Spleen (tissue), 11 donors: ENCODE results near the gene MOB1A. TPM values are rescaled to one million over a fixed set of nuclear protein-coding genes. Genes with fewer than 3 reads are reported as not detected.
"Not testable (repeated sequence)": the region's sequence is repeated elsewhere in the genome, so short reads cannot be mapped to it uniquely, and the experiment has no call there.

Experiments
- DNase-seq: peaks from one replicate; pipeline ENCODE4 v3.0.0-alpha.2; 2020
- H3K27ac ChIP-seq, 8 donors: fragments of 200-600 bp; sonication (generic) in 7 of 8; 1 replicate in 4 of 8; 2 replicates in 4 of 8; pipeline versions ENCODE4 v1.5.0 to v1.8.0; 2016 to 2021; ENCODE audit warnings: inconsistent platforms in 4 of 8, mild to moderate bottlenecking in 4 of 8, moderate library complexity in 1 of 8
- H3K27me3 ChIP-seq, 7 donors: fragments of 200-600 bp; sonication (generic) in 6 of 7; replicated peaks in 1 of 7; 1 replicate in 4 of 7; 2 replicates in 3 of 7; pipeline versions ENCODE4 v1.5.0 to v1.8.0; 2016 to 2021; ENCODE audit warnings: inconsistent platforms in 3 of 7, mild to moderate bottlenecking in 1 of 7
- H3K36me3 ChIP-seq, 6 donors: fragments of 200-600 bp; sonication (generic) in 5 of 6; 1 replicate in 4 of 6; 2 replicates in 2 of 6; pipeline versions ENCODE4 v1.5.0 to v1.8.0; 2016 to 2021; ENCODE audit warnings: inconsistent platforms in 2 of 6
- H3K4me1 ChIP-seq, 6 donors: fragments of 200-600 bp; sonication (generic) in 5 of 6; 1 replicate in 3 of 6; 2 replicates in 3 of 6; pipeline versions ENCODE4 v1.5.0 to v1.8.0; 2016 to 2021; ENCODE audit warnings: inconsistent platforms in 3 of 6
- H3K4me3 ChIP-seq, 8 donors: fragments of 200-600 bp; sonication (generic) in 7 of 8; 1 replicate in 4 of 8; 2 replicates in 4 of 8; pipeline versions ENCODE4 v1.5.0 to v1.8.0; 2016 to 2021; ENCODE audit warnings: inconsistent platforms in 4 of 8, mild to moderate bottlenecking in 4 of 8, moderate library complexity in 2 of 8
- H3K9me3 ChIP-seq, 8 donors: fragments of 200-600 bp; sonication (generic) in 7 of 8; 1 replicate in 4 of 8; 2 replicates in 4 of 8; pipeline versions ENCODE4 v1.5.0 to v1.8.0; 2016 to 2021; ENCODE audit warnings: inconsistent platforms in 4 of 8
- POLR2A ChIP-seq, 3 donors: fragments of 450-650 bp; IDR thresholded peaks; one replicate each; pipeline ENCODE4 v1.5.1; 2017; ENCODE audit warnings: antibody characterized with exemption in 3 of 3, mild to moderate bottlenecking in 1 of 3
- POLR2AphosphoS5 ChIP-seq, 3 donors: sonication (generic); formaldehyde crosslinking; IDR thresholded peaks; one replicate each; pipeline ENCODE4 v1.5.1; 2017; ENCODE audit warnings: antibody characterized with exemption in 3 of 3
- WGBS, 5 donors: extraction: QIAGEN DNeasy Blood & Tissue Kit in 3 of 5; methylation state at CpG; one replicate each; pipeline versions ENCODE4 v1.1.5 to v1.1.7; 2013 to 2018; 5-methylcytosine and 5-hydroxymethylcytosine counted together
- intact Hi-C: fragments of 100-400 bp; cut with DNase I; formaldehyde crosslinking; loops from one replicate; pipeline ENCODE4 v1.15.0; 2023; ENCODE audit warnings: low total_unique reads
- polyA plus RNA-seq, 3 donors: library from polyadenylated mRNA; stranded (reverse); fragments of 200-250 nt; gene quantifications; one replicate each; pipeline ENCODE4 v1.2.1, GENCODE V29; 2013
- total RNA-seq, 7 donors: library from RNA; depleted of rRNA in 3 of 7; stranded (reverse); fragments of >200 nt in 3 of 7; fragmentation: NEBNext Ultra II Directional in 4 of 7; extraction: Animal tissue kit (Norgen Biotek cat#: 25700) in 4 of 7; gene quantifications; one replicate each; pipeline versions ENCODE4 v1.1.0 to v1.2.1, GENCODE V29; 2016 to 2021
- TF ChIP-seq, protein P1 (sequence below), 11 experiments: fragments of 200-600 bp in 7 of 11; fragments of 450-650 bp in 4 of 11; sonication (generic) in 4 of 11; IDR thresholded peaks in 8 of 11; conservative IDR thresholded peaks in 3 of 11; 1 replicate in 7 of 11; 2 replicates in 4 of 11; pipeline versions ENCODE4 v1.4.0 to v1.8.0; 2016 to 2021; ENCODE audit warnings: antibody characterized with exemption in 11 of 11, inconsistent platforms in 4 of 11, mild to moderate bottlenecking in 1 of 11
- donor health status: healthy with polysubstance abuse.
- donor health status: DM: no; HTN: no; CAD: no; lungs with moderate emphysema.
- donor health status: DM: no; HTN: no; CAD: no.
- donor health status: Bipolar disorder and iron deficiency.
- donor health status: healthy.
- donor health status: DM: no; HTN: no; CAD: no.
- donor health status: DM: yes; HTN: yes; CAD: no.

MOB1A gene
- total and polyA plus RNA-seq, 10 donors = 55.0 to 198 (median 158) TPM

DNA sequence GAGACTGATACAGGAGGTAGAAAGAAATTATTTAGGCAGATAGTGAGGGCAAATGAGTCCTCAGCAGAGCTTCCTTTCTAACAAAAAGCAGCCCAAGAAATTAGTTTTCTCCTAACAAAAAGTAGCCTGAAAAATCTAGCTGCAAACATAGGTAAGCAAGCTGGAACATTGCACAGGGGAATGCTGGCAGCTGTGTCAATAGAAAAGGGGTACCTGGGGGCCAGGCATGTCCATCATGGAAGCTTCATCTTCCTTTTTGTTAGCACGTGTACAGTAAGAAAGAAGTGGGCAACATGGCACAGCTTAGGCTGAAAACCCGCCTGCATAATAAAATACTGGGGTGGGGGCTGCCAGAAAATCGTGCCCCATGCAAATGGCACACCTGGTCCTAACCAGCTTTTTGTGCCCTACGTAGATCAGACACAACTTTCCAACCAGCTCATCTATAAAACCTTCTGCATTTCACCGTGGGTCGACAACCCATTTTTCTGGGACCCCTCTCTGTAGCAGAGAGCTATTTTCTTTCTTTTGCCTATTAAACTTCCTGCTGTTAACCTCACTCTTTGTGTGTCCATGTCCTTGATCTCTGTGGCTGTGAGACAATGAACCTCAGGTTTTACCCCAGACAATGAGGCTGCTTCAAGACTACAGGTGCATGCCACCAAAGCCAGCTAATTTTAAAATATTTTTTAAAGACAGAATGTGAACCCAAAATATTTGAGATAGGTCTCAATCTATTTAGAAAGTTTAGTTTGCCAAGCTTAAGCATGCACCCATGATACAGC is 13.1 kb upstream of the MOB1A start:
- no peaks in the 10 kb centered on the region for H3K9me3 ChIP-seq
- H3K27me3 ChIP-seq = no peaks in the 10 kb centered on the region
- H3K36me3 ChIP-seq = no peaks in the 10 kb centered on the region
- DNase-seq = no peak
- no peak overlapping the region for H3K27ac ChIP-seq
- intact Hi-C loops = no loop called here
- TF ChIP-seq, protein P1, sequence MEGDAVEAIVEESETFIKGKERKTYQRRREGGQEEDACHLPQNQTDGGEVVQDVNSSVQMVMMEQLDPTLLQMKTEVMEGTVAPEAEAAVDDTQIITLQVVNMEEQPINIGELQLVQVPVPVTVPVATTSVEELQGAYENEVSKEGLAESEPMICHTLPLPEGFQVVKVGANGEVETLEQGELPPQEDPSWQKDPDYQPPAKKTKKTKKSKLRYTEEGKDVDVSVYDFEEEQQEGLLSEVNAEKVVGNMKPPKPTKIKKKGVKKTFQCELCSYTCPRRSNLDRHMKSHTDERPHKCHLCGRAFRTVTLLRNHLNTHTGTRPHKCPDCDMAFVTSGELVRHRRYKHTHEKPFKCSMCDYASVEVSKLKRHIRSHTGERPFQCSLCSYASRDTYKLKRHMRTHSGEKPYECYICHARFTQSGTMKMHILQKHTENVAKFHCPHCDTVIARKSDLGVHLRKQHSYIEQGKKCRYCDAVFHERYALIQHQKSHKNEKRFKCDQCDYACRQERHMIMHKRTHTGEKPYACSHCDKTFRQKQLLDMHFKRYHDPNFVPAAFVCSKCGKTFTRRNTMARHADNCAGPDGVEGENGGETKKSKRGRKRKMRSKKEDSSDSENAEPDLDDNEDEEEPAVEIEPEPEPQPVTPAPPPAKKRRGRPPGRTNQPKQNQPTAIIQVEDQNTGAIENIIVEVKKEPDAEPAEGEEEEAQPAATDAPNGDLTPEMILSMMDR (IDR thresholded peaks at IDR 0.05 in 8 of 11, conservative IDR thresholded peaks at IDR 0.05 in 3 of 11) = no peak
- TF ChIP-seq POLR2AphosphoS5 (IDR thresholded peaks at IDR 0.05) = no peak
- no peak for TF ChIP-seq POLR2A (IDR thresholded peaks at IDR 0.05)
- 68 to 87% (median 72%) methylated on average over 6 of the region's 6 CpGs for WGBS, 5 donors
- no peak overlapping the region for H3K4me3 ChIP-seq
- H3K4me1 ChIP-seq = peaks cover 0 to 7% (median under 1%) of the 10 kb centered on the region in 6 donors

DNA sequence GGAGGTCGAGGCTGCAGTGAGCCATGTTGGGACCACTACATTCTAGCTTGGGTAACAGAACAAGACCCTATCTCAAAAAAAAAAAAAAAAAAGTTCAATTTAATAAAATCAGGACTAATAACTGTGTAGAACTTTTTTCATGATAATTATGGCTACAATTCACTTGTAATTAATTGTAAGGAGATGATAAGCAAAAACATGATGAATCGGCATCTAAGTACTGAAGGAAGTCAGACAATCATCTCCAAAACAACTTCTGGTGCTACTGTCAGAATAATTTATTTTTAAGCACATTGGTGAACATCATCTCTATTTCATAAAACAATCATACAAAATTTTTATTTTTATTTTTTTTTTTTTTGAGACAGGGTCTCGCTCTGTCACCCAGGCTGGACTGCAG is 10.0 kb upstream of the MOB1A start:
- intact Hi-C loops = no loop called here
- Histone ChIP-seq H3K27me3 (no peaks in the 10 kb centered on the region), H3K36me3 (no peaks in the 10 kb centered on the region), H3K9me3 (peaks cover 0 to 3% (median 0%) of the 10 kb centered on the region in 8 donors), H3K4me1 (peaks cover 0 to 36% (median 13%) of the 10 kb centered on the region in 6 donors), H3K4me3 (no peak overlapping the region), H3K27ac (no peak overlapping the region)
- TF ChIP-seq POLR2AphosphoS5 (IDR thresholded peaks at IDR 0.05) (no peak), POLR2A (IDR thresholded peaks at IDR 0.05) (no peak)
- TF ChIP-seq, protein P1 (IDR thresholded peaks at IDR 0.05 in 8 of 11, conservative IDR thresholded peaks at IDR 0.05 in 3 of 11) = no peak
- 94 to 97% (median 96%) methylated on average over 3 of the region's 3 CpGs for WGBS, 5 donors
- no peak for DNase-seq

DNA sequence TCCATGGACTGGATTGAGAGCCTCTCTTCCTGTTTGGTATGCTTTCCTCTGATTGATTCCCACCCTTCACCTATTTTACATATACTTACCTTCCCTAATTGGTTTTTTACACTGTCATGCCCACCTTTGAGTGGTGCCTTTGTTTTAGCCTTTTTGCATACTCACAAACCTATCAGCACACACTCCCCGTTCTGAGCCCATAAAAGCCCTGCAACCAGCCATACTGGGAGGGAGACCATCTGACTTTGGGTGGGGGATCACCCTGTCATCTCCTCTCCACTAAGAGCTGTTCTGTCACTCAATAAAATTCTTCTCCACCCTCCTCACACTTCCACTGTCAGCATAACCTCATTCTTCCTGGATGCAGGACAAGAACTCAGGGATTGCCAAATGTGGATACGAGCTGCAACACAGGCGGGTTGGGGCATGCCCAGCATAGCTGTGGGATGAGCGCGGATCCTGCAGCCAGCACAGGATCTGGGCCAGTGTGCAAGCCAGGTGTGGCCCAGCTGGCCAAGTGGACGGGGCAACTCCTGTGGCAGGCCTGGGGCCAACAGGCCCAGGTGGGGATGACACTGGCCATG is 9.4 kb upstream of the MOB1A start:
- Histone ChIP-seq H3K4me1 (peaks cover 0 to 42% (median 13%) of the 10 kb centered on the region in 6 donors), H3K27ac (no peak overlapping the region), H3K27me3 (no peaks in the 10 kb centered on the region), H3K36me3 (no peaks in the 10 kb centered on the region), H3K9me3 (peaks cover 0 to 3% (median 0%) of the 10 kb centered on the region in 8 donors), H3K4me3 (no peak overlapping the region)
- intact Hi-C loops = no loop called here
- TF ChIP-seq POLR2AphosphoS5 (IDR thresholded peaks at IDR 0.05) = no peak
- TF ChIP-seq, protein P1 (IDR thresholded peaks at IDR 0.05 in 8 of 11, conservative IDR thresholded peaks at IDR 0.05 in 3 of 11) = no peak
- TF ChIP-seq POLR2A (IDR thresholded peaks at IDR 0.05) = no peak
- WGBS, 5 donors = 88 to 93% (median 89%) methylated on average over 6 of the region's 6 CpGs
- DNase-seq = peak; percentile 80

DNA sequence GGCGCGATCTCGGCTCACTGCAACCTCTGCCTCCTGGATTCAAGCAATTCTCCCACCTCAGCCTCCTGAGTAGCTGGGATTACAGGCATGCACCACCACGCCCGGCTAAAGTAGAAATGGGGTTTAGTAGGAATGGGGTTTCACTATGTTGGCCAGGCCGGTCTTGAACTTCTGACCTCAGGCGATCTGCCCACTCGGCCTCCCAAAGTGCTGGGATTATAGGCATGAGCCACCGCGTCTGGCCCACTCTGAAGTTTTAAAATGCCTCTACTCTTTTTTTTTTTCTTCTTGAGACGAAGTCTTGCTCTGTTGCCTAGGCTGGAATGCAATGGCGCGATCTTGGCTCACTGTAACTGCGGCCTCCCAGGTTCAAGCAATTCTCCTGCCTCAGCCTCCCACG is 8.0 kb upstream of the MOB1A start:
- DNase-seq, H3K27me3 ChIP-seq, H3K9me3 ChIP-seq, H3K36me3 ChIP-seq, intact Hi-C loops: not testable (repeated sequence)
- H3K27ac ChIP-seq = peak overlapping the region in 6 of 8 donors; percentile 84 to 99 (median 90)
- peak overlapping the region in 1 of 8 donors; percentile 57 for H3K4me3 ChIP-seq
- H3K4me1 ChIP-seq = peaks cover 3 to 55% (median 23%) of the 10 kb centered on the region in 6 donors
- 94 to 97% (median 96%) methylated on average over 15 of the region's 15 CpGs for WGBS, 5 donors
